CD4-positive, alpha-beta T cell treated with Interleukin-17A for 1 hour (primary cell): Measurements from ENCODE around the gene KLHL30.

ENCODE experiments used
- DNase-seq: peaks from one replicate; pipeline ENCODE4 v3.0.0-alpha.2; 2020

KLHL30 gene

DNA sequence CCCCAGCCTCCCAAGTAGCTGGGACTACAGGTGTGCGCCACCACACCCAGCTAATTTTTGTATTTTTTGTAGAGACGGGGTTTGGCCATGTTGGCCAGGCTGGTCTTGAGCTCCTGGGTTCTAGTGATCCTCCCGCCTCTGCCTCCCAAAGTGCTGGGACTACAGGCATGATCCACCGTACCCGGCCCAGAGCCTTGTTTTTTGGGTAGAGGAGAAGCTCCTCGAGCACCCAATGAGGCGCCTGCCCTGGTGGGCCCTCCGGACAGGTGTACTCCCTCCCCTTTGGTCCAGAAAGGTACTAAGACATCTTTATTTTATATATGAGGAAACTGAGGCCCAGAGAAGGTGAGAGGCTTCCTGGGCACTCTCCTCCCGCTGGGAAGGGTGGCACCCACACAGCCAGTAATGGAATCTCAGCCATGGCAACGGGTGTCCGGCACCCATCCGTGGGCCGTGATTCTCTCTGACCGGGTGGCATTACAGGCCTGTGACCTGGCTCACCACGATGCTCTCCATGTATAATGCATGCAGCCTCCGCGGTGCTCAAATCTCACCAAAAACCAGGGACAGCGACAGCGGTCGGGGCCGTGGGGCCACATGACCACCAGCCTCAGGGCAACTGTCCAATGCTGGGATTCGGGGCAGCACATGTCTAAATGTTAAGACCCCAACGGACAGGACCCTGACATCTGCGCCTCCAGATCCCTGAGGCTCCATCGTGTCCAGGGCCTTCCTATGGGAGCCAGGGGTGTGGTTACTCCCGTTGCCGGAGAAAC is 16.8 kb upstream of the KLHL30 start:
- DNase-seq = no peak

DNA sequence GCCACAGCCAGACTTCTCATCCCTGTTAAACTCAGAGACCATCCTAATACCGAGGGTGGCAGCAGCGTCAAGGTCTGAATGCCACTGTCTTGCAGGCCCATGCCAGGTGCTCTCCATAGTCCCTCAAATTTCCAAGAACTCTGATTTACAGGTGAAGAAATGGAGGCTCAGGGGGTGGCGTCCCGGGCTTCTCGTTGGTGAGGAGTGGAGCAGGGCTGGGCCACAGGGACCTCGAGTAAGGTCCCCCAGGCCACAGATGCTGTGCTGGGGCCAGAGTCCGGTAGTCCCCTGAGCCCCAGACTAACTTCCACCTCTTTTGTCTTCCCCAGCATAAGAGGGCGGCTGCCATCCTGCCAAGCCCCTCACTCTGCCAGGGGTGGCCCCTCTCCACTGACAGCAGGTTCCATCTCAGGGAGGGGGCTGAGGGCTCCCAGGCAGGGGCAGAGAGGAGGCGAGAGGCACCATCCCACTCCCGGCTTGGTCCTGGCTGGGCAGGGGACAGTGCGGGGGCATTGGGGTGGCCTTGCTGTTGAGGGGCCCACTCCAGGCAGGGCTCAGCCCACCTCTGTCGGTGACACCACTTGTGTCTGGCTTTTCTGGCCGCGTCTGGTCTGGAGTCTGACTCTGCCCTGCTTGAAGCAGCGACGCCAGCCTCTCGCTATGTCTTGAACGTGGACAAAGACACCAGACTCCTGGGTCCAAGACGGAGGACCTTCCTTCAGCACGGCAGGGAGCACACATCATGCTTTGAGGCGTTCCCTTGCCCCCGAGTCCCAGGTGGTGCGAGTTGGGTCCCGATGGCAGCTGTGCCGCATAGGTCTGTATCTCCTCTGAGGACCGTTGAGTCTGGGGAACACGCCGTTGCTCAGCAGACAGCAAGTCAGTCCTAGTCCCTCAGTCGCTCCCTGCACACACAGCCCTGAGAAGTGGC is 15.9 kb upstream of the KLHL30 start:
- DNase-seq = no peak

DNA sequence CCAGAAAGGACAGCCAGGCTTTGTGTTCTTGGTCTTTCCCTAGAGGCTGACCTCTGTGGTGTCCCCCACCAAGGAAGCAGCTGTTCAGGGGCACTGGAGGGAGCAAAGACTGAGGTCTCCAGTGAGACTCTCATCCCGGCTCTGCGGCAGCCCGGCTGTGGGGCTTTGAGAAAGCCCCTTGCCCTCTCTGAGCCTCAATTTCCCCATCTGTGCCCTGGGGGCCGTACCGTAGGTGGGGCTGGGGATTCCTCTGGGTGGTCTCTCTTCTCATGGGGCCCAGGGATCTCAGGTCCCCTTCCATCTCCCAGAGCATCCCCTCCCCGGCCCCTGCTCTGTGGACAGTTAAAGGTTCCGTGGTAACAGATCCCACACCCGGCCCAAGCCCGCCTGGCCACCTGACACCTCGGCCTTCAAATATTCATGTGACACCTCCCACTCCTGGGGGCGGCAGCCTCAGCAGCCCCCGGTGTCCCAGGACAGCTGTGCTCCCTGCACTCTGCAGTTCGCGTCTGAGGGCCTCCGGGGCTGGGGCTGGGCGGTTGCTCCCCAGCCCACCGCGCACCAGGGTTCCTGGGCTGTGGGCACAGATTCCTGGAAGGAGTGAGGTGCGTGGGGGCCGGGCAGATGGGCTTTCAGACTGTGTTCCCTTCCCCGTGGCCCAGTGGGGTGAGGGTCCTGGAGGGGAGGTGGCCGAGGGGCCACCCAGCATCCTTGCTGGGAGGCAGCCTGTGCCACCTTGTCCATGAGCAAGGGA is 15.1 kb upstream of the KLHL30 start:
- DNase-seq = no peak

DNA sequence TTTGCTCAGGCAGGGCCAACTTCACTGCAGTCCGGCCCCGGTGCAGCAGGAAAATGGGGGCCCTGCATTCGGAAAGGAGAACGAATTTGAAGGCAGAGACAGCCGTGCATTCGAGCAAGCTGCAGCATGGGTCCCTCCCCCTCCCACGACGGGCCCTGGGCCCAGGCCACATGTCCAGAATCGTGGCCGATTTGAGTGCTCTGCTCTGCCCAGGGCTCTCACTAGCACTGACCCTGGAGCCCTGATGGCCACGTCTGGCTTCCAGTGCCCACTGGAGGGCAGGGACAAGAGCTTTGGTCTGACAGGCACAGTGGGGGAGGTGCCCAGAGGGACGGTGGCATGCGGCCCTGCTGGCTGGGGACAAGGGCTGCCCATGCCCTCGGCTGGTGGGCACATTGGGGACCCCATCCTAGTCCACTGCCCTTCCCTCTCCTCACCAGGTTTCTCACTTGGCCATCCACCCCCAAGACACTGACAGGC is 14.4 kb upstream of the KLHL30 start:
- DNase-seq = no peak

DNA sequence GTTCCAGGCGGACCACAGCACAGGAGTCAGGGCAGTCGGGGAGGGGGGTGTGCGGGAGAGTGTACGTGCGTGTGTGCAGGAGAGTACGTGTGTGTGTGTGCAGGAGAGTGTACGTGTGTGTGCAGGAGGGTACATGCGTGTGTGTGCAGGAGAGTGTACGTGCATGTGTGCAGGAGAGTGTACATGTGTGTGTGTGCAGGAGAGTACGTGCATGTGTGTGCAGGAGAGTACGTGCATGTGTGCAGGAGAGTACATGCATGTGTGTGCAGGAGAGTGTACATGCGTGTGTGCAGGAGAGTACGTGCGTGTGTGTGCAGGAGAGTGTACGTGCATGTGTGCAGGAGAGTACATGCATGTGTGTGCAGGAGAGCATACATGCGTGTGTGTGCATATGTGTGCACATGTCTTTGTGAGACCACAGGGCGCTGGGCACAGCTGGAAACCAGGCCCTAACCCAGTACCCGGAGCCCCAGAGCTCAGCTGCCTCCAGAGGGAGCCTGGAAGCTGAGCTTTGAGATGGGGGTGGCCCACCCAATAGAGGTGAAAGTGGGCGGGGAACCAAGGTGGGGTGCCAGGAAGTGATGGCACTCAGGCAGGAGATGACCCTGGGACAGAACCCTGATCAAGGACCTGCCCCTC is 13.9 kb upstream of the KLHL30 start:
- DNase-seq = no peak

DNA sequence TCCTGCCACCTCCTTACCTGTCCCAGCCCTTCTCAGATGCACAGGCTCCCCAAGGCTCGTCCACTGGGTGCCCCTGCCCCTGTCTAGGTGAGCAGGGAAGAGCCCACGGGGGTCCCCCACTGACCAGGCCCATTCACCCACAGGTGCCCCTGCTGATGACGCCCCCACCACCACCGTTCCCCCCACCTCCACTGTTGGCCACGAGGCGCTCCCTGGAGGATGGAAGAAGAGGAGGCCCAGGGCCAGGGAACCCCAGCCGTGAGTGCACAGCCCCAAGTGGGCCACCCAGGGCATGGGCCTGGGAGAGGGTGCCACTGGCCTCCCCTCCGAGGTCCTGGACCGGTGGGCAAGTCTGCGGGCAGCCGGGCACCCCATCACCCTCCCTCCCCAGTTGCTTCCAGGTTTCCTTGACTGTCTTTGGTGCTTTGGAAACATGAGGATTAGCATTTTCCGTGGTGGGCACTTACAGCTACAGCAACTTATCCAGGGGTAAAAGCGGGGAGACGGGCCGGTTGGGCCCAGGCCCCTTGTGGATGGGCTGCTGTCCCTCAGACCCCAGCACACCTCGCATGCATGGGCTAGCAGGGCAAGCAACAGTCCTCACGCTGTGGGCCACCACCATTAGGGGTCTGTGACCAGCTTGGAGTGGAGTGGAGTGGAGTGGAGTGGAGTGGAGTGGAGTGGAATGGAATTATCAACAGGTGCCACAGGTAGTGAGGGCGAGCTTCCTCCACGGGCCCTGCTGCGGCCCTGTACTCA is 13.2 kb upstream of the KLHL30 start:
- DNase-seq = no peak

DNA sequence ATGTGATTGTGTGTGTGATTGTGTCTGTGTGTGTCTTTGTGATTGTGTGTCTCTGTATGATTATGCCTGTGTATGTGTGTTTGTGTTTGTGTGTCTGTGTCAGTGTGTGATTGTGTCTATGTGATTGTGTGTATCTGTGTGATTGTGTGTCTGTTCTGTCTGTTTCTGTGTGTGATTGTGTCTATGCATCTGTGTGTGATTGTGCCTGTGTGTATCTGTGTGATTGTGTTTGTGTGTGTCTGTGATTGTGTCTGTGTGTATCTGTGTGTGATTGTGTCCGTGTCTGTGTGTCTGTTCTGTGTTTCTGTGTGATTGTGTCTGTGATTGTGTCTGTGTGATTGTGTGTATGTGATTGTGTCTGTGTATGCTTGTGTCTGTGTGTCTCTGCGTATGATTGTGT is 12.1 kb upstream of the KLHL30 start:
- no peak for DNase-seq

DNA sequence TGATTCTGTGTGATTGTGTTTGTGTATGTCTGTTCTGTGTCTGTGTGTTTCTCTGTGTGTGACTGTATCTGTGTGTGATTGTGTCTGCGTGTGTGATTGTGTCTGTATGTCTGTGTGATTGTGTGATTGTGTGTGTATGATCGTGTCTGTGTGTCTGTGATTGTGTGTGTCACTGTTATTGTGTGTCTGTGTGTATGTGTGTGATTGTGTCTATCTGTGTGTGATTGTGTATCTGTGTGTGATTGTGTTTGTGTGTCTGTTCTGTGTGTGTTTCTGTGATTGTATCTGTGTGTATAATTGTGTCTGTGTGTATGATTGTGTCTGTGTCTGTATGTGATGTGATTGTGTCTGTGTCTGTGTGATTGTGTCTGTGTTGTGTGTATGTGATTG is 11.7 kb upstream of the KLHL30 start:
- DNase-seq = no peak

DNA sequence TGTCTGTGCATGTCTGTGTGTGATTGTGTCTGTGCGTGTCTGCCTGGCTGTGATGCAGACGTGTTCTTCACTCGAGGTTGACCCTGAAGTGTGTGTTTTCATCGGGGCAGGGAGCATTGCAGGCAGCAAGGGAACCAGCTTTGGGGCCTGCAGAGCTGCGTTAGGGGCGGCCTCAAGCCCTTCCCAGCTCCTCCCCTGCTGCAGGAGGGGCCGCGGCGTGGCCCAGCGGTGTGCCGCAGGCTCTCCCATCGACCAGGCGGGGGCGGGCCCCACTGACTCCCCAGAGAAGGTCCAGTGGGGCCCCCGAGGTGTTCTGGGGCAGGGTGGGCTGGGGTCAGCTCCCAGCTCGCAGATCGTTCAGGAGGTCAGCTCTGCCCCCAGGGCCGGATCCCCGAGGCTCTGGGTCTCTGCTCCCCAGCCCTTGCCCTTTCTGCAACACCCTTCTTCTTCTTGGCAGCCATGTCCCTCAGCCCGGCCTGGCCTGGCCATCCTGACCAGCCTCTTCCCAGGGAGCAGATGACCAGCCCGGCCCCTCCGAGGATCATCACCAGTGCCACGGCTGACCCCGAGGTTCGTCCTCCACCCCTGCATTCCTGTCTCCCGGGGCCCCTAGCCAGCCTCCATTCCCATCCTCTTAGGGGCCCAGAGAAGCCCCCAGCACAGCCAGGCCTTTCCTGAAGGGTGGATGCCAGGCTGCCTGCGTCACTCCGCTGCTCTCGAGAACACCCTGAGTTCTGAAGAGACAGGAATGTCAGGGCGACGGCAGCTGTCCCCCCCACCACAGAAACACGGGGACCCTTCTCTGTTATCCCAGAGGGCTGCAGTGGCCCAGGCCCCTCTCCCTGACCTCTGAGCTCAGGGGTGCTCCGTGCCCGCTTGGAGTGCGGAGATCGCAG is 11.1 kb upstream of the KLHL30 start:
- no peak for DNase-seq

DNA sequence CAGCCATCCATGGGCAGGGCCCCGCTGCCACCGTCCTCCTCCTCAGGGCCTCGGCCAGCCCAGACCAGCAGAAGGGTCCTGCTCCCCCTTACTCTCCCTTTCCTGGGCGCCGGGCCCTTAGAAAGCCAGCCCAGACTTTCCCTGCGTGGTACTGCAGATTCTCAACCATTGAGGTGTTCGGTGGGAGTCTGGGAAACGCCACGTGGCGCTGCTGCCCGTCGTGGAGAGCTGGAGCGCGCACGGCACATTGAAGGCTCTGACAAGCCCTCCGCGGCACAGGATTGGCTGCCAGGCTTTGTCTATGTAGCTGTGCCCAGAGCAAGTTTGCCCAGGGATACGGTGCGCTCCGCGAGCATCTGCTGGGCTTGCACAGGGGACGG is 10.4 kb upstream of the KLHL30 start:
- DNase-seq = no peak

DNA sequence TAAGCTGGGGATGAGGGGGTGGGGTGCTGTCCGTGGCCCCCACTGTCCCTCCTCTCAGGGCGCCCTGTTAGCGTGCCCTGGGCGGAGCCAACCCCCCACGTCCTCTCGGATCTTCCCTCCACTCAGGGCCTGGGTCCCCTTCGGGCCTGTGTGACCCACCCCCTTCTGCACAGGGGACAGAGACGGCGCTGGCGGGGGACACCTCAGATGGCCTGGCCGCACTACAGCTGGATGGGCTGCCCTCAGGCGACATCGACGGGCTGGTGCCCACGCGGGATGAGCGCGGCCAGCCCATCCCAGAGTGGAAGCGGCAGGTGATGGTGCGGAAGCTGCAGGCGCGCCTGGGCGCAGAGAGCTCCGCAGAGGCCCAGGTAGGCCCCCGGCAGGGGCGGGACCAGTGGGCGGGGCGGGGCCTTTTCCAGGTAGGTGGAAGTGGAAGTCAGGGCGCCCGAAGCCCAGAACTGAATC is 9.9 kb upstream of the KLHL30 start:
- DNase-seq = no peak

DNA sequence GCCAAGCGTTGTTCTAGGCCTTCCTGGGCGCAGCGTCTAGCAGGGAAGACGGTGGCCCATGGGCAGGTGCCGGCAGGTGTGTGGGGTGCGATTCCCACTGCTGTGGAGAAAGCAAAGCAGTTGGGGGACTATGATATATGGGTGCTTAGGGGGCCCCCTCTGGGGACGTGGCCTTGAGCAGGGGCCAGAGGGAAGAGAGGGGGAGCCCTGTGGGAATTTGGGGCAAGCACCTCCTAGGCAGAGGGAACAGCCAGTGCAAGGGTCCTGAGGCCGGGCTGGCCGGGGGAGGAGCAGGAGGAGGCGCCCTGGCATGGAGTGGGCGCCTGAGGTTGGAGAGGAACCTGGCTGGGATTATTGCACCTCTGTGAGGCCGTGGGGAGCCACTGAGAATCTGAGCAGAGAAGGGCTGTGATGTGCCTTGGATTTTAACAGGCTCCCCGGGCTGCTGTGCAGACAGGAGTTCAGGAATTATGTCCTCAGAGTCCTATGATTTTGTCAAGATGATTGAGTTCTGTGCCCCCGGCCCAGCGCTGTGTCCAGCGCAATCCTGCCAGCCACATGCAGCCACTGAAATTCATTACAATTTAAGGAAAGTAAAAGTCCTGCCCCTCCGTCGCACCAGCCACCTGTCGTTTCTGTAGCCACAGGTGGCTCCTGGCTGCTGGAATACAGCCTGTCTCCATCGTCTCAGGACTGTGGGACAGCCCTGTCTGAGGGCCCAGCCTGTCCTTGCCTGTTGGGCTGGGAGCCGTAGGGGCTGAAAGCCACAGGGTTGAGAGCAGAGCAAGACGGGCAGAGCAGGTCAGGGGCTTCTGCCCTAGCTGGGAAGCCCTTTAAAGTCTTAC is 9.1 kb upstream of the KLHL30 start:
- no peak for DNase-seq

DNA sequence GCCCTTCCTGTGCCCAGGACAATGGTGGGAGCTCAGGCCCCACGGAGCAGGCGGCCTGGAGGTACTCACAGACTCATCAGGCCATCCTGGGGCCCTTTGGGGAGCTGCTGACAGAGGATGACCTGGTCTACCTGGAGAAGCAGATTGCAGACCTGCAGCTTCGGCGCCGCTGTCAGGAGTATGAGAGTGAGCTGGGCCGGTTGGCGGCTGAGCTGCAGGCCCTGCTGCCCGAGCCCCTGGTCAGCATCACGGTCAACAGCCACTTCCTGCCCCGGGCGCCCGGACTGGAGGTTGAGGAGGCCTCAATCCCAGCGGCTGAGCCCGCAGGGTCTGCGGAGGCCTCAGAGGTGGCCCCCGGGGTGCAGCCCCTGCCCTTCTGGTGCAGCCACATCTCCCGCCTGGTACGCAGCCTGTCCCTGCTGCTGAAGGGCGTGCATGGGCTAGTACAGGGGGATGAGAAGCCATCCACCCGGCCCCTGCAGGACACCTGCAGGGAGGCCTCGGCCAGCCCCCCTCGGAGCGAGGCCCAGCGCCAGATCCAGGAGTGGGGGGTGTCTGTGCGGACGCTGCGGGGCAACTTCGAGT is 8.3 kb upstream of the KLHL30 start:
- DNase-seq = no peak

DNA sequence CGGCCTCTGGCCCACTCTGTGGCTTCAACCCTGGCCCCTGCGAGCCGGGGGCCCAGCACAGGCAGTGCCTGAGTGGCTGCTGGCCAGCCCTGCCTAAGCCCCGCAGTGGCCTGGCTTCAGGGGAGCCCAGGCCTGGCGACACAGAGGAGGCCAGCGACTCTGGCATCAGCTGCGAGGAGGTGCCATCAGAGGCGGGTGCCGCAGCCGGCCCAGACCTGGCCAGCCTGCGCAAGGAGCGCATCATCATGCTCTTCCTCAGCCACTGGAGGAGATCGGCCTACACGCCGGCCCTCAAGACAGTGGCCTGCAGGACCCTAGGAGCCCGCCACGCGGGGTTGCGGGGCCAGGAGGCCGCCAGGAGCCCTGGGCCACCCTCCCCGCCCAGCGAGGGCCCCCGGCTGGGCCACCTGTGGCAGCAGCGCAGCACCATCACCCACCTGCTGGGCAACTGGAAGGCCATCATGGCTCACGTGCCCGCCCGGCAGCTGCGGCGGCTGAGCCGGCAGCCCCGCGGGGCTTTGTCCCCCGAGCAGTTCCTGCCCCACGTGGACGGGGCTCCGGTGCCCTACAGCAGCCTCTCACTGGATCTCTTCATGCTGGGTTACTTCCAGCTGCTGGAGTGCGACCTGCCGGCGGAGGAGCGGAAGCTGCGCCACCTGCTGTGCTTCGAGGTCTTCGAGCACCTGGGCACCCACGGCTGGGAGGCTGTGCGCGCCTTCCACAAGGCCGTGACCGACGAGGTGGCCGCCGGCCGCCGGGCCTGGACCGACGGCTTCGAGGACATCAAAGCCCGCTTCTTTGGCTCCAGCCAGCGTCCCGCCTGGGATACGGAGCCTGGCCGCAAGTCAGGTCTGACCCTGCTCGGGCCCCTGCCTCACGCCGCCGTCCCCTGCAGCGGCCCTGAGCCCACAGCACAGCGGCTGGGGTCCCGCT is 7.5 kb upstream of the KLHL30 start:
- DNase-seq = no peak

DNA sequence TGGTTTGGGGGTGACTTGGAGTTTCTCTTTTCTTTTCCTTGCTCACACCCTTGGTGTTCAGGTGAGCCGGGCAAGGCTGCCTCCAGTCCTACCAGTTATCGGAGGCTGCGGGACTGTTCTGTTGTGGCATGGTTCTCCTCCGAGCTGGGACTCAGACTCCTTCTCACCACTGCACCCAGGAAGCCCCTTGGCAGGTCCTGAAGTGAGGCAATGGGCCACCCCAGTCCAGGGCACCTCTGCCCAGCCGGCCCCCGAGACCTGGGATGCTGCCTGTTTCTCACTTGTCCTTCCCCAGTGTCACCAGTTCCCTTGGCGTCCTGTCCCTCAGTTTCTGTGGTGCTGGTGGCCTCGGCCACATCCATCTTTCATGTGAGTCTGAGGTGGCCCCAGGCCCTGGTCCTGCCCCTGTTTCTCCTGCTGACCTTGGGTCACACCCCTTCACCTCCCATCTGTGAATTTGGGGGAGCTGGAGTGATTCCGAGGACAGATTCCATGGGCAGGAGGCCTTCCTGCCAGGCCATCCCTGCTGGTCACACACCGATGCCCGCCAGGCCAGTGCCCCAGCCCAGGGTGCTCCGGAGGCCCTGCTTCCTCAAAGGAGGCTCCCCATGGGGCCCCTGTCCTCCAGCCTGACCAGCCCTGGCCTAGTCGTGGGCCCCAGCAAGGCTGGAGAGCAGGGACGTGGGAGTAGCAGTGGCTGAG is 6.6 kb upstream of the KLHL30 start:
- no peak for DNase-seq

DNA sequence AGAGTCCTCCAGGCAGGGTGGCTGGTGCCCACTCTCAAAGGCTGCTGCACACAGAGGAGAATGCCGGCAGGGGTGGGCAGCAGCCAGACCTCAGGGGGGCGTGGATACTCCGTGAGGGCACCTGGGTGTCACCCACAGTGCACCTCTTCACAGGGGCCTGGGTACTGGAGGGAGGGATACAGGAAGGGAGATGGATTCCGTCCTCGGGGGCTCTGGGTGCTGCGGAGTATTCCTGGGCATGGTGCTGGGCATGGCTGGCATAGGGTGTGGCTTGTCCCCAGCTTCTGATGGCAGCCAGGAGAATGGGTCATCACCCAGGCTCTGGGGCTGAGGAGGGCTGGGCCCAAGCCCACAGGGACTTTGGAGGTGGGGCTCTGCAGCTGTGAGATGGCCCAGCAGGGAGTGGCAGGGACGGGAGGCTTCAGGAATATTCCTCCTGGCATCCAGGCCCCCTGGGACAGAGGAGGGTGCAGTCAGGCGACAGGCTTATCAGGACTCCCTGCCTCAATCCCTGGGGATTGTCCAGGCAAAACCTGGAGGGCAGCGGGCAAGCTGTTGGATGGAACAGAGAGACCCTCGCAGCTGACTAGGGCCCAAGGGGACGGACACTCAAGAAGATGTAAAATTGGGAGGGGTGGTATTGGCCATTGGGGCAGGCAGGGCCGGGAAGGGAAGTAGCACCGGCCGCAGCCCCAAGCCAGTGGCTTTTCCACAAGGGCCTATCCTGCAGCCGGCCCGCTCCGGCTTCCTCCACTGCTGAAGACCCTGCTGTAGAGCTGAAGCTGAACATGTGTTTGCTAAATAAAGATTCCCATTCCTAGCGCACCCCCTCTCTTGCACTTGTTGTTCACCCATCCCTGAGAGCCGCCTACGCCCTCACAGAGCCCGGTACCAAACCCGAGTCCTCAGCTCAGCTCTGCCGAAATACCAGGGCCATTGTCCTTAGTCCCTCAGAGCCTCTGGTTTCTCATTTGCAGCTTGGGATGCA is 5.7 kb upstream of the KLHL30 start:
- no peak for DNase-seq
